ENCODE data around the gene GNG13. TPM values are rescaled to one million over a fixed set of nuclear protein-coding genes. Genes with fewer than 3 reads are reported as not detected.
"Not testable (repeated sequence)": the region's sequence is repeated elsewhere in the genome, so short reads cannot be mapped to it uniquely, and the experiment has no call there.

Gene GNG13
- total RNA-seq, 2 experiments from 2014 or later = not detected

- Mint-ChIP-seq H3K36me3 (ENCODE audit: low read depth) (peaks cover 4% of the 10 kb centered on the region), H3K27me3 (peaks cover 2% of the 10 kb centered on the region), H3K27ac (no peak overlapping the region), H3K9me3 (ENCODE audit: low read depth) (no peaks in the 10 kb centered on the region), H3K4me1 (peaks cover 4% of the 10 kb centered on the region), H3K4me3 (no peak overlapping the region)
- CTCF ChIA-PET = interaction anchor here (0.6 to 1.4 kb wide), 2 partner anchors 68 to 160 kb away, joined by 3 to 4 read pairs; no protein-coding TSS in a partner anchor
- intact Hi-C loops (cut with DNase I, micrococcal nuclease) = no loop called here
- DNase-seq = no peak
- no peak for ATAC-seq
- POLR2A ChIA-PET = no interaction called here
Measured at GRCh38 chr16:780296-780695, 20.2 kb downstream of the GNG13 start.

GRCh38 chr16:779561-779960 lies 21.0 kb downstream of the GNG13 start:
- Mint-ChIP-seq H3K27ac (no peak overlapping the region), H3K9me3 (ENCODE audit: low read depth) (no peaks in the 10 kb centered on the region), H3K4me3 (no peak overlapping the region), H3K27me3 (peaks cover 2% of the 10 kb centered on the region), H3K4me1 (no peaks in the 10 kb centered on the region), H3K36me3 (ENCODE audit: low read depth) (no peaks in the 10 kb centered on the region)
- ChIA-PET POLR2A (no interaction called here), CTCF (no interaction called here)
- DNase-seq (no peak), ATAC-seq (no peak)
- intact Hi-C loops (cut with DNase I, micrococcal nuclease) = no loop called here

DNA sequence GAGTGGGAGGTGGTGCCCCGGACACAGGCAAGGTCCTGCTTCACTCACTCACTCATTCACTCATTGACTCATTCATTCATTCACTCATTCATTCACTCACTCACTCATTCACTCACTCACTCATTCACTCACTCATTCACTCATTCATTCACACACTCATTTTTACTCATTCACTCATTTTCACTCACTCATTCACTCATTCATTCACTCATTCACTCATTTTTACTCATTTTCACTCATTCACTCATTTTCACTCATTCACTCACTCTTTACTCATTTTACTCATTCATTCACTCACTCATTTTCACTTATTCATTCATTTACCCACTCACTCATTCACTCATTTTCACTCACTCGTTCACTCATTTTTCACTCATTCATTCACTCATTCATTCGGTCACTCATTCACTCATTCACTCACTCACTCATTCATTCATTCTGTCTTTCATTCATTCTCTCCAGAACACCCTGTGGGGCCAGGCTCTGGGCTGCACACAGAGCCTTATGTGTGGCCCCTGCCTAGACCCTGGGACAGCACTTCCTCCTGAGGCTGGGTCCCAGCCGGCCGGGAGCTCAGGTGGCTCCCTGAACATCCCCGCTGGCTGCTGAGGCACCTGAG lies 21.5 kb downstream of the GNG13 start:
- no peak for ATAC-seq
- intact Hi-C loops (cut with DNase I, micrococcal nuclease) = no loop called here
- no peak overlapping the region for H3K27ac Mint-ChIP-seq
- H3K4me1 Mint-ChIP-seq = no peaks in the 10 kb centered on the region
- DNase-seq = no peak
- no peaks in the 10 kb centered on the region for H3K36me3 Mint-ChIP-seq (ENCODE audit: low read depth)
- no peak overlapping the region for H3K4me3 Mint-ChIP-seq
- CTCF ChIA-PET = interaction anchor here (0.6 kb wide), 1 partner anchor 67 kb away, joined by 3 read pairs; no protein-coding TSS in a partner anchor
- H3K9me3 Mint-ChIP-seq (ENCODE audit: low read depth) = no peaks in the 10 kb centered on the region
- POLR2A ChIA-PET = no interaction called here
- H3K27me3 Mint-ChIP-seq = peaks cover 2% of the 10 kb centered on the region

DNA sequence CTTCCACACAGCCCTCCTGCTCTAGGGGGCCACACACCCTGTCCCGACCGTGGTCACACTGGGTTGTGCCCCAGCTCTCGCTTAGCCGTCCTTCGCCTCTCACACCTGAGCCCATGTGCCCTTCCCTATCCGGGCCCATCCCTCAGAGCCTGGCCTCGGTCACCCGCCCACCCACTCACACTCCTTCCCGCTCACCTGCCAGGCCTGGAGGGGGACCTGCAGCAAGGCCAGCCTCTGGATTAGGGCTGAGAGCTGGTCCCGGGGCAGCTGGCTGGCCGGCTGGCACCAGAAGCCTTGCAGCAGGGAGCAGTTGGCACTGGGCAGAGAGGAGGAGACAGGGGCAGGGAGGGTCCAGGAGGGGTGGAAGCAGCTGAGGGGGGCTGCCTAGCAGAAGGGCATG lies 22.1 kb downstream of the GNG13 start:
- Mint-ChIP-seq H3K27me3 (peaks cover 2% of the 10 kb centered on the region), H3K4me3 (no peak overlapping the region), H3K36me3 (ENCODE audit: low read depth) (no peaks in the 10 kb centered on the region), H3K27ac (no peak overlapping the region), H3K9me3 (ENCODE audit: low read depth) (no peaks in the 10 kb centered on the region), H3K4me1 (no peaks in the 10 kb centered on the region)
- POLR2A ChIA-PET = no interaction called here
- intact Hi-C loops (cut with DNase I, micrococcal nuclease) = no loop called here
- DNase-seq (no peak), ATAC-seq (no peak)
- CTCF ChIA-PET = interaction anchor here (0.6 kb wide), 1 partner anchor 66 kb away, joined by 3 read pairs; no protein-coding TSS in a partner anchor

- Mint-ChIP-seq H3K4me3 (no peak overlapping the region), H3K27ac (no peak overlapping the region), H3K4me1 (no peaks in the 10 kb centered on the region), H3K9me3 (ENCODE audit: low read depth) (no peaks in the 10 kb centered on the region), H3K36me3 (ENCODE audit: low read depth) (no peaks in the 10 kb centered on the region), H3K27me3 (peaks cover 2% of the 10 kb centered on the region)
- ATAC-seq (no peak), DNase-seq (no peak)
- intact Hi-C loops (cut with DNase I, micrococcal nuclease) = no loop called here
- ChIA-PET CTCF (no interaction called here), POLR2A (no interaction called here)
Measured at GRCh38 chr16:777826-778225, 22.7 kb downstream of the GNG13 start.

DNA sequence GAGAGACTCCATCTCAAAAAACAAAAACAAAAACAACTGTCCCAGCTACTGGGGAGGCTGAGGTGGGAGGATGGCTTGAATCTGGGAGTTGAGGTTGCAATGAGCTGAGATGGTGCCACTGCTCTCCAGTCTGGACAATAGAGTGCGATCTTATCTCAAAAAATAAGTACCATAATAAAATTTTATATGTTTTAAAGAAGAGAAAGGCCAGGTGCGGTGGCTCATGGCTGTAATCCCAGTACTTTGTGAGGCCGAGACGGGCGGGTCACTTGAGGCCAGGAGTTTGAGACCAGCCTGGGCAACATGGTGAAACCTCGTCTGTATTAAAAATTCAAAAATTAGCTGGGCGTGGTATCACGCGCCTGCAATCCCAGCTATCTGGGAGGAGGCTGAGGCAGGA lies 23.7 kb downstream of the GNG13 start:
- Mint-ChIP-seq H3K36me3 (ENCODE audit: low read depth) (no peaks in the 10 kb centered on the region), H3K27me3 (peaks cover 2% of the 10 kb centered on the region), H3K27ac (no peak overlapping the region), H3K9me3 (ENCODE audit: low read depth) (no peaks in the 10 kb centered on the region), H3K4me3 (no peak overlapping the region), H3K4me1 (no peaks in the 10 kb centered on the region)
- ChIA-PET POLR2A (no interaction called here), CTCF (interaction anchor here (0.6 kb wide), 1 partner anchor 485 kb away, joined by 3 read pairs; no protein-coding TSS in a partner anchor)
- intact Hi-C loops (cut with DNase I, micrococcal nuclease) = no loop called here
- DNase-seq = no peak
- no peak for ATAC-seq

DNA sequence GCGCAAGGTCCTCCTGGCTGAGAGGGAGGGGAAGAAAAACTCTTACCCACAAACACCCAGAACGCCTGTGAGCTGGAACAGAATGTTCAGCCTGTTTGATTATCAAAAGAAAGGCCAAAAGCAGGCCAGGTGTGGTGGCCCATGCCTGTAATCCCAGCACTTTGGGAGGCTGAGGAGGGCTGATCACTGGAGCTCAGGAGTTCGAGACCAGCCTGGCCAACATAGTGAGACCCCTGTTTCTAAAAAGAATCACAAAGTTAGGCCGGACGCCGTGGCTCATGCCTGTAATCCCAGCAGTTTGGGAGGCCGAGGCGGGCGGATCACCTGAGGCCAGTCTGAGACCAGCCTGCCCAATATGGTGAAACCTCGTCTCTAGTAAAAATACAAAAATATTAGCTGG lies 24.2 kb downstream of the GNG13 start:
- H3K36me3 Mint-ChIP-seq (ENCODE audit: low read depth); POLR2A ChIA-PET; H3K27ac Mint-ChIP-seq; intact Hi-C loops (cut with DNase I, micrococcal nuclease); ATAC-seq; H3K4me1 Mint-ChIP-seq; H3K27me3 Mint-ChIP-seq; DNase-seq; H3K9me3 Mint-ChIP-seq (ENCODE audit: low read depth); H3K4me3 Mint-ChIP-seq: not testable (repeated sequence)
- CTCF ChIA-PET = interaction anchor here (0.6 kb wide), 1 partner anchor 68 kb away, joined by 3 read pairs; no protein-coding TSS in a partner anchor

DNA sequence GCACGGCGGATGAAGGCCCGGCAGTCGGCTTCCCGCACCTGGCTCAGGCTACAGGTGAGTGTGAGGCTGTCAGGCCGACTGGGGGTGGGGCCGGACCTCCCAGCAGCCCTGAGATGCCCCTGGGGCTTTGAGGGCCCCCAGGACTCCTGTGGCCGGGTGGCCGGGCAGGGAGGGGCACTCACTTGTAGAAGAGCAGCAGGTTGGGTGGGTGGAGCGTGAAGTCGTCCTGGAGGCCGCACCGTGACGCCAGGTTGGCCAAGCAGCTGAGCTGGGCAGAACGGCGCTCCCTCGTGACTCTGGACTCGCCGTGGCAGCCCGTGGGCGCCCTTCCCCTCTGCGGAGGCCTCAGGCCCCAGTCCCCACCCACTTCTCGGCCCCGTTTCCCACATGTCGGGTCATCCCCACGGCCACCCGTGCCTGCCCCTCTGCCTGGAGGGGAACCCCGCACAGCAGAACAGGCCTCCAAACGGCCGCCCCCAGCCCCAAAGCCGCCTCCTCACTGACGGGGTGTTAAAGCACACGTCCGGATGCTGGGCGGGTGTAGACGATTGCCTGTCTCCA lies 25.2 kb downstream of the GNG13 start:
- DNase-seq (no peak), ATAC-seq (no peak)
- intact Hi-C loops (cut with DNase I, micrococcal nuclease) = no loop called here
- CTCF ChIA-PET = no interaction called here
- H3K9me3 Mint-ChIP-seq (ENCODE audit: low read depth) = no peaks in the 10 kb centered on the region
- H3K27me3 Mint-ChIP-seq = peaks cover 2% of the 10 kb centered on the region
- H3K27ac Mint-ChIP-seq = no peak overlapping the region
- H3K4me3 Mint-ChIP-seq = no peak overlapping the region
- POLR2A ChIA-PET = no interaction called here
- H3K36me3 Mint-ChIP-seq (ENCODE audit: low read depth) = no peaks in the 10 kb centered on the region
- no peaks in the 10 kb centered on the region for H3K4me1 Mint-ChIP-seq

DNA sequence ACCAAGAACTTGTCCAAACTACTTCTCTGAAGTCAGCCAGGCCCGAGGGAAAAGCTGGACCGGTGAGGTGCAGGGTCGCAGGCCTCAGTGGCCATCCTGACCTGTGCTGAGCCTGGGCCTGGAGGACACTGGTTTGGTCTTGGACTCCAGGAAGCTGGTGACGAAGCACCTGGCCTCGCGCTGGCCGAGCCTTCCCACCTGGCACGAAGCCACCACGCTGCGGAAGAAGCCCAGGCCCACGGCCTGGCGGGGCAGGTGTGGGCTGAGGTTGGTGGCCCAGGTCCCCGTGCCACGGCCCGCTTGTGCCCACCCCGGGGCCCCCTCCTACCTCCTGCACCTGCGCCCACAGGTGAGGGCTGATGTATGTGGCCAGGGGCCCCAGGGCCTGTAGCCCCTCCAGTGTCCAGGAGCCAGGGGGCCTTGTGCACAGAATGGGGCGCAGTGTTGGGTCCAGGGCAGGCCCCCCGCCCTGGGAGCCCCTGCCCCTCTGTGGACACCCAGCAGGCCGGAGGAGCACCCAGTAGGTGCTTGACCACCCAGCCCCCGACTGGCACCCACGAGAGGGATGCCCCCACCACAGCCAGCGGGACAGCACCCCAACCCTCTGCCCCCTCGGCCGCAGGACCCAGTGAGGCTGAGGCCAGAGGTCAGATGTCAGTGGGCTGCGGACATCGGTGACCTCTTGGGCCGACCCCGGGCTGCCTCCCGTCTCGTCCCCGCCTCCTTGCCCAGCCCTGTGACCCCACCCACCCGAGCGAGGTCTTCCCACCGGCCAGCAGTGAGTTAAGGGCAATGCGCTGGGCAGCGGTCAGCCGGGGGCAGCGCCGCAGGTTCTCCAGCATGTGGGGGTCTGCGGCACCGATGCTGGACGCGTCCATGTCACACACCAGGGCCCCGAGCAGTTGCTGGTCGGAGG lies 26.2 kb downstream of the GNG13 start:
- no peaks in the 10 kb centered on the region for H3K36me3 Mint-ChIP-seq (ENCODE audit: low read depth)
- intact Hi-C loops (cut with DNase I, micrococcal nuclease) = no loop called here
- DNase-seq = no peak
- H3K27ac Mint-ChIP-seq = no peak overlapping the region
- H3K27me3 Mint-ChIP-seq = peaks cover 2% of the 10 kb centered on the region
- CTCF ChIA-PET = no interaction called here
- POLR2A ChIA-PET = no interaction called here
- no peaks in the 10 kb centered on the region for H3K9me3 Mint-ChIP-seq (ENCODE audit: low read depth)
- no peak for ATAC-seq
- no peak overlapping the region for H3K4me3 Mint-ChIP-seq
- H3K4me1 Mint-ChIP-seq = no peaks in the 10 kb centered on the region

GRCh38 chr16:772959-773358 lies 27.6 kb downstream of the GNG13 start:
- H3K4me1 Mint-ChIP-seq = no peaks in the 10 kb centered on the region
- no peak for DNase-seq
- ChIA-PET POLR2A (no interaction called here), CTCF (interaction anchor here (0.7 kb wide), 1 partner anchor 378 kb away, joined by 3 read pairs; no protein-coding TSS in a partner anchor)
- intact Hi-C loops (cut with DNase I, micrococcal nuclease) = no loop called here
- ATAC-seq = no peak
- peaks cover 2% of the 10 kb centered on the region for H3K27me3 Mint-ChIP-seq
- no peaks in the 10 kb centered on the region for H3K9me3 Mint-ChIP-seq (ENCODE audit: low read depth)
- no peak overlapping the region for H3K27ac Mint-ChIP-seq
- no peaks in the 10 kb centered on the region for H3K36me3 Mint-ChIP-seq (ENCODE audit: low read depth)
- H3K4me3 Mint-ChIP-seq = no peak overlapping the region

- no peak overlapping the region for H3K27ac Mint-ChIP-seq
- H3K27me3 Mint-ChIP-seq = no peaks in the 10 kb centered on the region
- H3K4me1 Mint-ChIP-seq = no peaks in the 10 kb centered on the region
- no peaks in the 10 kb centered on the region for H3K9me3 Mint-ChIP-seq (ENCODE audit: low read depth)
- intact Hi-C loops (cut with DNase I, micrococcal nuclease) = no loop called here
- no peaks in the 10 kb centered on the region for H3K36me3 Mint-ChIP-seq (ENCODE audit: low read depth)
- DNase-seq (no peak), ATAC-seq (no peak)
- ChIA-PET CTCF (no interaction called here), POLR2A (no interaction called here)
- H3K4me3 Mint-ChIP-seq = no peak overlapping the region
Measured at GRCh38 chr16:770411-770810, 30.1 kb downstream of the GNG13 start.

GRCh38 chr16:769934-770333 lies 30.6 kb downstream of the GNG13 start:
- no peaks in the 10 kb centered on the region for H3K27me3 Mint-ChIP-seq
- H3K27ac Mint-ChIP-seq = no peak overlapping the region
- H3K9me3 Mint-ChIP-seq (ENCODE audit: low read depth) = no peaks in the 10 kb centered on the region
- H3K4me3 Mint-ChIP-seq = no peak overlapping the region
- intact Hi-C loops (cut with DNase I, micrococcal nuclease) = no loop called here
- CTCF ChIA-PET = no interaction called here
- no peaks in the 10 kb centered on the region for H3K36me3 Mint-ChIP-seq (ENCODE audit: low read depth)
- DNase-seq = no peak
- no peak for ATAC-seq
- POLR2A ChIA-PET = no interaction called here
- no peaks in the 10 kb centered on the region for H3K4me1 Mint-ChIP-seq

Data from activated CD4-positive, alpha-beta T cell treated with anti-CD3 and anti-CD28 coated beads for 36 hours (primary cell).